Upper lobe of right lung (tissue), 1 donor: Measurements from ENCODE around the gene LYSMD4. TPM values are rescaled to one million over a fixed set of nuclear protein-coding genes. Genes with fewer than 3 reads are reported as not detected.

ENCODE experiments used
- ATAC-seq: fragments of 200-7000 bp; cut with Tn5 transposase; one replicate; pipeline ENCODE4 v1.9.1; 2020; ENCODE audit warnings: mild to moderate bottlenecking, moderate library complexity
- DNase-seq: peaks from one replicate; pipeline ENCODE4 v3.0.0-alpha.2; 2020
- H3K27ac ChIP-seq: fragments of 200-600 bp; one replicate; pipeline ENCODE4 v1.8.0; 2022
- H3K27me3 ChIP-seq: fragments of 200-600 bp; one replicate; pipeline ENCODE4 v1.8.0; 2022; ENCODE audit warnings: mild to moderate bottlenecking
- H3K36me3 ChIP-seq: fragments of 200-600 bp; one replicate; pipeline ENCODE4 v1.8.0; 2022
- H3K4me1 ChIP-seq: fragments of 200-600 bp; one replicate; pipeline ENCODE4 v1.8.0; 2022
- H3K4me3 ChIP-seq: fragments of 200-600 bp; one replicate; pipeline ENCODE4 v1.8.0; 2022; ENCODE audit warnings: mild to moderate bottlenecking
- H3K9me3 ChIP-seq: fragments of 200-600 bp; one replicate; pipeline ENCODE4 v1.8.0; 2022
- intact Hi-C: fragments of 100-400 bp; cut with DNase I; formaldehyde crosslinking; loops from one replicate; pipeline ENCODE4 v1.11.0; 2022
- total RNA-seq: library from RNA; stranded (reverse); fragmentation: NEBNext Ultra II Directional; extraction: Animal tissue kit (Norgen Biotek cat#: 25700); gene quantifications from one replicate; pipeline ENCODE4 v1.2.1, GENCODE V29; 2021
- TF ChIP-seq, protein P1 (sequence below): fragments of 200-600 bp; IDR thresholded peaks from one replicate; pipeline ENCODE4 v1.8.0; 2022; ENCODE audit warnings: antibody characterized with exemption
- donor health status: DM: no; HTN: yes; CAD: no; lungs with severe emphysema.

LYSMD4 gene
- total RNA-seq, 1 donor from 2014 or later: 9.1 TPM

DNA sequence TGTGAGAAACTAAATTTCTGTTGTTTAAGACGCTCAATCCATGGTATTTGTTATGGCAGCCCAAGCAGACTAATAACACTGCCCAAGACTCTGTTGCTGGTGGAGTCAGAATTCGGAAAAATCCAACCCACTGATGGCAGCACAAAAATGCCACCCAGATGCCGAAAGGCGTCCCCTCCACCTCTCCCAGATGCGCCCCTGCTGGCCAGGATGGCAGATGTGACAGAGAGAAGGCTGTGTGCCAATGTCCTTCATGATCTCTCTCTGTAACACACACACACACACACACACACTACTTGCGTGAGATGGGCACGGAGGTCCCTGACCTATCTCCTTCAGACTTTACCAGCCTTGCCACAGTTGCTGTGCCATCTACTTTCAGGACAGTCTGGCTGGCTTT, 10.9 kb upstream of the LYSMD4 start:
- ATAC-seq: no peak
- DNase-seq: no peak
- TF ChIP-seq, protein P1, sequence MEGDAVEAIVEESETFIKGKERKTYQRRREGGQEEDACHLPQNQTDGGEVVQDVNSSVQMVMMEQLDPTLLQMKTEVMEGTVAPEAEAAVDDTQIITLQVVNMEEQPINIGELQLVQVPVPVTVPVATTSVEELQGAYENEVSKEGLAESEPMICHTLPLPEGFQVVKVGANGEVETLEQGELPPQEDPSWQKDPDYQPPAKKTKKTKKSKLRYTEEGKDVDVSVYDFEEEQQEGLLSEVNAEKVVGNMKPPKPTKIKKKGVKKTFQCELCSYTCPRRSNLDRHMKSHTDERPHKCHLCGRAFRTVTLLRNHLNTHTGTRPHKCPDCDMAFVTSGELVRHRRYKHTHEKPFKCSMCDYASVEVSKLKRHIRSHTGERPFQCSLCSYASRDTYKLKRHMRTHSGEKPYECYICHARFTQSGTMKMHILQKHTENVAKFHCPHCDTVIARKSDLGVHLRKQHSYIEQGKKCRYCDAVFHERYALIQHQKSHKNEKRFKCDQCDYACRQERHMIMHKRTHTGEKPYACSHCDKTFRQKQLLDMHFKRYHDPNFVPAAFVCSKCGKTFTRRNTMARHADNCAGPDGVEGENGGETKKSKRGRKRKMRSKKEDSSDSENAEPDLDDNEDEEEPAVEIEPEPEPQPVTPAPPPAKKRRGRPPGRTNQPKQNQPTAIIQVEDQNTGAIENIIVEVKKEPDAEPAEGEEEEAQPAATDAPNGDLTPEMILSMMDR: no peak

DNA sequence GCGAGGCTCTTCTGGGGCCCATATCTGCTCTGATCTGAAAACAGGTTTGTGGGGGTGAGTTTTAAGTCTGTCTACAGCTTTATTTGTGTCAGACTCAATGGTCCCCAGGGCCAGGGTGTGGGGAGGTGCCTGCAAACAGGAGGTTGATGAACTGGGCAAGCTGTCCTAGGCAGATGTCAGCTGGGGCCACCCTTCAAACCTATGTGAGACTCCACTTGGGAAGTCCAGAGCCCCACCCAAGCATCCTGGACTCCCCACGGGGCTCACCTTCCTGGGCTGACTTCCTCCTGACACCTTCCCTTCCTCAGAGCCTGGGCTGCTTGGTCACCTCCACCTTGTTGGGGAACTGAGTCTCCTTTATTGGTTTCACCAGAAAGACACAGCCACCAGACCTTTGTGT, 8.6 kb upstream of the LYSMD4 start:
- Histone ChIP-seq H3K36me3 (no peaks in the 10 kb centered on the region), H3K27ac (no peak overlapping the region), H3K27me3 (no peaks in the 10 kb centered on the region), H3K9me3 (no peaks in the 10 kb centered on the region), H3K4me3 (no peak overlapping the region), H3K4me1 (no peaks in the 10 kb centered on the region)
- ATAC-seq (no peak), DNase-seq (no peak)
- TF ChIP-seq, protein P1: no peak
- intact Hi-C loops: no loop called here

More for the DNA sequence above, 10.9 kb upstream of the LYSMD4 start:
- Histone ChIP-seq H3K36me3 (no peaks in the 10 kb centered on the region), H3K4me1 (no peaks in the 10 kb centered on the region), H3K4me3 (no peak overlapping the region), H3K27me3 (no peaks in the 10 kb centered on the region), H3K9me3 (no peaks in the 10 kb centered on the region), H3K27ac (no peak overlapping the region)
- intact Hi-C loops: no loop called here

DNA sequence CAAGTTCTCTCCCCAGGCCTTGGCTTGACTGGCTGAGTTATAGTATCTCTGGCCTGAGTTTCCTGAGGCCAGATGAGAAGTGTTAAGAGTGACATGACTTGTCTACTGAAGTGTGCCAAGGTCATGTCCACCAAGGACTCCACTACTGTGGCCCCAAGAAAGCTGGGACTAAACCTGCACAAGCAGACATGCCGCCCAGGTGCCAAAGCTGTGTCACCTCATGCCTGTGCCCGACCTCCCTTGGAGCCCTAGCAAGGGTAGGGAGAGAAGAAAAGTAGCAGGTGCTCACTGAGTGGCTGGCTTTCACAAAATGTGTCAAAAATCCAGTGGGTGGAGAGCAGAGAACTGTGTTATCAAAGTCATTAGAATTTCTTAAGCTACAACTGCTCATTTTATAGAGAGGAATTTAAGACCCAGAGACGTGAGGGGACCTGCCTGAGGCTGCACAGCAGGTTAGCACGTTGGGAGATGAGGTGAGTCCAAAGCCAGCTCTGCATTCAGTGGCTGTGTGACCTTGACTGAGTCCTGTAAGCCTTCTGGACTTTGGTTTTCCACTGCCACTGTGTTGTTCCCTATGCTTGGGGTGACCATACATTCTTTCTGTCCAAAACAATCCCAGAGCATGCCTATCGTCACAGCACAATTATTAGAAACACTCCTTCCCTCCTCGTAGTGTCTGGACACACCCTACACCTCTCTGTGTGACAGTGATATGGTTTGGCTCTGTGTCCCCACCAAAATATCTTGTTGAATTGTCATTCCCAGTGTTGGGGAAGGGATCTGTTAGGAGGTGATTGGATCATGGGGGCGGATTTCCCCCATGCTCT, 5.0 kb upstream of the LYSMD4 start:
- no peaks in the 10 kb centered on the region for H3K27me3 ChIP-seq
- no peaks in the 10 kb centered on the region for H3K4me1 ChIP-seq
- no peak overlapping the region for H3K4me3 ChIP-seq
- no peak overlapping the region for H3K27ac ChIP-seq
- no peaks in the 10 kb centered on the region for H3K9me3 ChIP-seq
- ATAC-seq (no peak), DNase-seq (no peak)
- intact Hi-C loops: no loop called here
- no peaks in the 10 kb centered on the region for H3K36me3 ChIP-seq
- TF ChIP-seq, protein P1: no peak

DNA sequence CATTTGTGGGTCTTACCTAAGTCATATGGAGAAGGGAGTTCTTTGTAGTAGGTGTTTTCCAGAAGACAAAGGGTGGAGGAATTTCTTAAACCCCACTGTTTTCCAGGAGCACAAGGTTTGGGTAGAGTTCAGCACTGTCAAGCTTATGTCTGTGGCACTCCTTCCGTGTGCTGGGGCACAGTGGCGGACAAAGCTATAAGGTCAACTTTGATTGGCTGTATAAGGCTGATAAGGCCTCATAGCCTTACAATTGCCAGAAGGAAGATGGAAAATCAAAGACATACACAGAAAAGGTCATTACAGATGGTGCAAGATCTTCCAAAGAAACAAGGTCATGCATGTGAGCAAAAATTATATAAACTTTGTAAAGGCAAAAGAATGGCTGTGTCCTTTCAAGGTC, 3.5 kb upstream of the LYSMD4 start:
- DNase-seq (no peak), ATAC-seq (no peak)
- Histone ChIP-seq H3K9me3 (no peaks in the 10 kb centered on the region), H3K36me3 (no peaks in the 10 kb centered on the region), H3K27me3 (no peaks in the 10 kb centered on the region), H3K27ac (no peak overlapping the region), H3K4me3 (no peak overlapping the region), H3K4me1 (peaks cover 6% of the 10 kb centered on the region)
- TF ChIP-seq, protein P1: no peak
- intact Hi-C loops: no loop called here

DNA sequence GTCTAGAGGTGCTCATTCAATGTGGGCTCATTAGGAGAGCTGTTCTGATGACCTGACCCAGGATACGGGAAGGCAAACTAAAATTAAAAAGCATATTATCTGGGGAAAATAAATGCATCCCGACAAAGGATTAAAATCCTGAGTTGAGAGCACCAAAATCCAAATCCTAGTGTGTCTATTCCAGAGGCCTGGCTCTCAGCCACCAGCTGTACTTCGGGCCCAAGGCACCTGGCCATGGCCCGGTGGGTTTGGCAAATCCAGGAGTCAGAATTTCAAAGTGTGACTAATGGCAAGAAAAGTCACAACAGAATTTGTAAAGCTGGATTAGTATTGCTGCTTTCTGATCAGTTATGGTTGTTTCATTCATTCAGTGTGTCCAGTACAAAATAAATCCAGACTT, 2.6 kb upstream of the LYSMD4 start:
- no peak overlapping the region for H3K4me3 ChIP-seq
- peaks cover 9% of the 10 kb centered on the region for H3K4me1 ChIP-seq
- TF ChIP-seq, protein P1: no peak
- H3K27ac ChIP-seq: no peak overlapping the region
- no peaks in the 10 kb centered on the region for H3K27me3 ChIP-seq
- ATAC-seq (no peak), DNase-seq (no peak)
- no peaks in the 10 kb centered on the region for H3K36me3 ChIP-seq
- intact Hi-C loops: no loop called here
- no peaks in the 10 kb centered on the region for H3K9me3 ChIP-seq
